DOHH2 (cell line): ENCODE results near the gene ZNF792.

Experiments
- H3F3A ChIP-seq: fragments of 200-600 bp; sonication (generic), shearing (Covaris generic); 2 replicates; pipeline ENCODE4 v1.6.0; 2016; ENCODE audit warnings: antibody characterized with exemption, mild to moderate bottlenecking; ENCODE audit not compliant: control insufficient read depth, insufficient read depth
- H3K27ac ChIP-seq: fragments of 200-600 bp; sonication (generic); 2 replicates; pipeline ENCODE4 v1.5.1; 2014; ENCODE audit warnings: low read depth, mild to moderate bottlenecking, low read length, moderate library complexity
- H3K27me3 ChIP-seq: fragments of 200-600 bp; sonication (generic); 2 replicates; pipeline ENCODE4 v1.6.1; 2014; ENCODE audit warnings: mild to moderate bottlenecking, low read length, mixed read lengths; ENCODE audit not compliant: control insufficient read depth
- H3K36me3 ChIP-seq: fragments of 200-600 bp; sonication (generic); 2 replicates; pipeline ENCODE4 v1.6.1; 2014; ENCODE audit warnings: mild to moderate bottlenecking, low read length, moderate library complexity, mixed read lengths; ENCODE audit not compliant: control insufficient read depth
- H3K4me1 ChIP-seq: fragments of 200-600 bp; sonication (generic); 2 replicates; pipeline ENCODE4 v1.6.1; 2014; ENCODE audit warnings: mild to moderate bottlenecking, low read length, mixed read lengths; ENCODE audit not compliant: control insufficient read depth
- H3K4me2 ChIP-seq: fragments of 200-600 bp; sonication (generic); 2 replicates; pipeline ENCODE4 v1.6.0; 2014; ENCODE audit warnings: mild to moderate bottlenecking, low read length, moderate library complexity
- H3K4me3 ChIP-seq: fragments of 200-600 bp; sonication (generic); 2 replicates; pipeline ENCODE4 v1.5.1; 2014; ENCODE audit warnings: mild to moderate bottlenecking, low read length, mixed read lengths
- H3K79me2 ChIP-seq: fragments of 200-600 bp; sonication (generic); 2 replicates; pipeline ENCODE4 v1.6.1; 2014; ENCODE audit warnings: mild to moderate bottlenecking, low read length, mixed read lengths; ENCODE audit not compliant: control insufficient read depth
- H3K9me2 ChIP-seq: fragments of 200-600 bp; sonication (generic); replicated peaks from 2 replicates; pipeline ENCODE4 v1.6.1; 2014; ENCODE audit warnings: mild to moderate bottlenecking, low read length, mixed read lengths; ENCODE audit not compliant: control insufficient read depth
- H3K9me3 ChIP-seq: fragments of 200-600 bp; sonication (generic); 2 replicates; pipeline ENCODE4 v1.6.1; 2014; ENCODE audit warnings: antibody characterized with exemption, low read length, mixed read lengths; ENCODE audit not compliant: control insufficient read depth, insufficient read depth
- H4K20me1 ChIP-seq: fragments of 200-600 bp; sonication (generic); 2 replicates; pipeline ENCODE4 v1.6.0; 2014; ENCODE audit warnings: low read depth, mild to moderate bottlenecking, antibody characterized with exemption, low read length, moderate library complexity; ENCODE audit not compliant: control insufficient read depth, insufficient read depth
- EZH2phosphoT487 ChIP-seq: fragments of 200-600 bp; sonication (generic); IDR thresholded peaks from 2 replicates; pipeline ENCODE4 v1.6.1; 2017; ENCODE audit warnings: borderline replicate concordance, mild to moderate bottlenecking, antibody characterized with exemption, low read length, moderate library complexity, mixed read lengths
- TF ChIP-seq, protein P1 (sequence below): fragments of 200-600 bp; sonication (generic); IDR thresholded peaks from one replicate; pipeline ENCODE4 v1.5.1; 2014; ENCODE audit warnings: antibody characterized with exemption, mild to moderate bottlenecking, low read depth, low read length; ENCODE audit not compliant: poor library complexity, severe bottlenecking

ZNF792 gene

DNA sequence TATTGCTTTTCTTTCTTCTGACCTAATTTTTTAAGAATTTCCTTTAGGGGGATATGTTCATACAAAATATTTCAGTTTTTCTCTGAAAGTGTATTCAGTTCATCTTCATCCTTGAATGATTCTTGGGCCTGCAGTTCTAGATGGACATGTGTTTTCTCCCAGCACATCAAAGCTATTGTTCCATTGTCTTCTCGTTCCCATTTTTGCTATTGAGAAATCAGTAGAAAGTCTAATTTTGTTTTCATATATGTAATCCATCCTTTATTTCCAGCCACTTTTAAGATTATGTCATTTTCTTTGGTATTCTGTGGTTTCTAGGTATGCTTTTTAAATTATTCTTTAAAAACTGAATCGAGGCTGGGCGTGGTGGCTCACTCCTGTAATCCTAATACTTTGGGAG is 20.3 kb upstream of the ZNF792 start:
- H3K27ac ChIP-seq: no peak overlapping the region
- no peaks in the 10 kb centered on the region for H3K9me2 ChIP-seq
- no peaks in the 10 kb centered on the region for H3F3A ChIP-seq
- TF ChIP-seq, protein P1, sequence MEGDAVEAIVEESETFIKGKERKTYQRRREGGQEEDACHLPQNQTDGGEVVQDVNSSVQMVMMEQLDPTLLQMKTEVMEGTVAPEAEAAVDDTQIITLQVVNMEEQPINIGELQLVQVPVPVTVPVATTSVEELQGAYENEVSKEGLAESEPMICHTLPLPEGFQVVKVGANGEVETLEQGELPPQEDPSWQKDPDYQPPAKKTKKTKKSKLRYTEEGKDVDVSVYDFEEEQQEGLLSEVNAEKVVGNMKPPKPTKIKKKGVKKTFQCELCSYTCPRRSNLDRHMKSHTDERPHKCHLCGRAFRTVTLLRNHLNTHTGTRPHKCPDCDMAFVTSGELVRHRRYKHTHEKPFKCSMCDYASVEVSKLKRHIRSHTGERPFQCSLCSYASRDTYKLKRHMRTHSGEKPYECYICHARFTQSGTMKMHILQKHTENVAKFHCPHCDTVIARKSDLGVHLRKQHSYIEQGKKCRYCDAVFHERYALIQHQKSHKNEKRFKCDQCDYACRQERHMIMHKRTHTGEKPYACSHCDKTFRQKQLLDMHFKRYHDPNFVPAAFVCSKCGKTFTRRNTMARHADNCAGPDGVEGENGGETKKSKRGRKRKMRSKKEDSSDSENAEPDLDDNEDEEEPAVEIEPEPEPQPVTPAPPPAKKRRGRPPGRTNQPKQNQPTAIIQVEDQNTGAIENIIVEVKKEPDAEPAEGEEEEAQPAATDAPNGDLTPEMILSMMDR: no peak
- no peaks in the 10 kb centered on the region for H3K79me2 ChIP-seq
- H3K9me3 ChIP-seq: no peaks in the 10 kb centered on the region
- H3K4me1 ChIP-seq: no peaks in the 10 kb centered on the region
- no peak overlapping the region for H3K4me2 ChIP-seq
- no peak overlapping the region for H3K4me3 ChIP-seq
- H3K36me3 ChIP-seq: no peaks in the 10 kb centered on the region
- H4K20me1 ChIP-seq: no peaks in the 10 kb centered on the region
- H3K27me3 ChIP-seq: peaks cover 32% of the 10 kb centered on the region

DNA sequence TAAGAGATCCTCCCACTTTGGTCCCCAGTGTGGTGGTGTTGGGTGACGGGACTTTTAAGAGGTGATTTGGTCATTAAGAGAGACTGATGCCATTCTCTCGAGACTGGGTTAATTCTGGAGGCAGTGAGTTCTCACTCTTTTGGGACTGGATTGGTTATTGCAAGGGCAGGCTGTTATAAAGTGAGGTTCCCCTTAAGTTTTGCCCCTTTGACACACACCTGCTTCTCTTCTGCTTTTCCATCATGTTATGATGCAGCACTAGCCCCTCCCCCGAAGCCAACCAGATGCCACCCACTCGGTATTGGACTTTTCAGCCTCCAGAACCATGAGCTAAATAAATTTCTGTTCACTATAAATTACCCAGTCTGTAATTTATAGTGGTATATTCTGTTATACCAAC is 19.8 kb upstream of the ZNF792 start:
- H3K36me3 ChIP-seq: no peaks in the 10 kb centered on the region
- no peaks in the 10 kb centered on the region for H3F3A ChIP-seq
- H3K27me3 ChIP-seq: peaks cover 27% of the 10 kb centered on the region
- H3K4me2 ChIP-seq: no peak overlapping the region
- H3K27ac ChIP-seq: no peak overlapping the region
- H3K9me3 ChIP-seq: no peaks in the 10 kb centered on the region
- no peaks in the 10 kb centered on the region for H3K79me2 ChIP-seq
- H3K4me3 ChIP-seq: no peak overlapping the region
- no peaks in the 10 kb centered on the region for H4K20me1 ChIP-seq
- H3K9me2 ChIP-seq: no peaks in the 10 kb centered on the region
- TF ChIP-seq, protein P1: no peak
- TF ChIP-seq EZH2phosphoT487: no peak
- no peaks in the 10 kb centered on the region for H3K4me1 ChIP-seq

DNA sequence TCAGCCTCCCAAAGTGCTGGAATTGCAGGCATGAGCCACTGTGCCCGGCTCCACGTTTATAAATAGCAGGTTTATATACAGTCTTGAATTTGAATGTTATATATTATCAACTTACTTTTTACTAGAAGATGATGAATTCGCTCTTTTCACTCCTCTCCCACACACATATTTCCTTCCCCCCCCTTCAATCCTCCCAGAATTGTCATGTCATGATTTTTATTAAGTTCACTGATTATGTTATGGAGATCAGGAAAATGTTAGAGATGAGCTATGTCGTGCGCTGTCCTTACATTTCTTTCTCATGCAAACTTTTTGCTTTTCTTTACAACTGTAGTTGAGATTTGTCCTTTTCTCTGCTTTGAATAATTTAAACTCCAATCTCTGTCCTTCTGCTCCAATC is 18.2 kb upstream of the ZNF792 start:
- Histone ChIP-seq H3K27ac (no peak overlapping the region), H3K36me3 (no peaks in the 10 kb centered on the region), H3K79me2 (no peaks in the 10 kb centered on the region), H3K4me1 (no peaks in the 10 kb centered on the region), H3K4me2 (no peak overlapping the region), H3F3A (no peaks in the 10 kb centered on the region), H3K9me3 (no peaks in the 10 kb centered on the region), H3K27me3 (peaks cover 19% of the 10 kb centered on the region), H4K20me1 (no peaks in the 10 kb centered on the region), H3K4me3 (no peak overlapping the region), H3K9me2 (no peaks in the 10 kb centered on the region)
- TF ChIP-seq EZH2phosphoT487: no peak
- TF ChIP-seq, protein P1: no peak
